Hepatocyte (in vitro differentiated cells): ENCODE results near the gene TMEM26. TPM values are rescaled to one million over a fixed set of nuclear protein-coding genes. Genes with fewer than 3 reads are reported as not detected.

Source experiments
- DNase-seq: peaks from one replicate; pipeline ENCODE4 v3.0.0-alpha.2; 2016; ENCODE audit warnings: low spot score
- H2AFZ ChIP-seq: fragments of 200-600 bp; sonication (generic); 2 replicates; pipeline ENCODE4 v1.6.0; 2016; ENCODE audit warnings: antibody characterized with exemption, mild to moderate bottlenecking
- H3K27ac ChIP-seq: fragments of 200-600 bp; sonication (generic); 2 replicates; pipeline ENCODE4 v1.5.1; 2016; ENCODE audit warnings: mild to moderate bottlenecking
- H3K27me3 ChIP-seq: fragments of 200-600 bp; sonication (generic); 2 replicates; pipeline ENCODE4 v1.6.1; 2016
- H3K36me3 ChIP-seq: fragments of 200-600 bp; sonication (generic); replicated peaks from 2 replicates; pipeline ENCODE4 v1.5.1; 2016; ENCODE audit warnings: low read depth; ENCODE audit not compliant: insufficient read depth
- H3K4me1 ChIP-seq: fragments of 200-600 bp; sonication (generic); 2 replicates; pipeline ENCODE4 v1.5.1; 2016; ENCODE audit warnings: mild to moderate bottlenecking, moderate library complexity; ENCODE audit not compliant: insufficient read depth
- H3K4me2 ChIP-seq: fragments of 200-600 bp; sonication (generic); 2 replicates; pipeline ENCODE4 v1.6.0; 2016
- H3K4me3 ChIP-seq: fragments of 200-600 bp; sonication (generic); 2 replicates; pipeline ENCODE4 v1.5.1; 2016; ENCODE audit warnings: mild to moderate bottlenecking
- H3K79me2 ChIP-seq: fragments of 200-600 bp; sonication (generic); 2 replicates; pipeline ENCODE4 v1.6.0; 2017; ENCODE audit warnings: mild to moderate bottlenecking
- H3K9me2 ChIP-seq: fragments of 200-600 bp; sonication (generic); replicated peaks from 2 replicates; pipeline ENCODE4 v1.6.0; 2017; ENCODE audit warnings: mild to moderate bottlenecking; ENCODE audit not compliant: insufficient read depth
- H3K9me3 ChIP-seq: fragments of 200-600 bp; sonication (generic); 2 replicates; pipeline ENCODE4 v1.5.1; 2016; ENCODE audit warnings: low read depth, mild to moderate bottlenecking
- H4K20me1 ChIP-seq: fragments of 200-600 bp; sonication (generic); 2 replicates; pipeline ENCODE4 v1.6.0; 2016; ENCODE audit warnings: mild to moderate bottlenecking; ENCODE audit not compliant: insufficient read depth, poor library complexity, severe bottlenecking
- EZH2 ChIP-seq: fragments of 200-600 bp; sonication (generic); IDR thresholded peaks from 2 replicates; pipeline ENCODE4 v1.6.1; 2016; ENCODE audit warnings: antibody characterized with exemption, mild to moderate bottlenecking, borderline replicate concordance
- EZH2phosphoT487 ChIP-seq: fragments of 200-600 bp; sonication (generic); IDR thresholded peaks from one replicate; pipeline ENCODE4 v1.6.1; 2018; ENCODE audit warnings: antibody characterized with exemption, mild to moderate bottlenecking, low read depth, moderate library complexity; ENCODE audit not compliant: unreplicated experiment, severe bottlenecking
- WGBS: methylation state at CpG from one replicate; pipeline ENCODE4 v1.1.6; 2016; ENCODE audit warnings: low lambda C conversion rate; ENCODE audit errors: missing lambda C conversion rate; 5-methylcytosine and 5-hydroxymethylcytosine counted together
- polyA plus RNA-seq: library from polyadenylated mRNA; unstranded; fragments of >200 nt; fragmentation: Nextera tagmentation; extraction: Ambion mirVana; gene quantifications from 2 replicates; pipeline ENCODE4 v1.2.1, GENCODE V29; 2016
- total RNA-seq: library from RNA; depleted of rRNA; stranded (reverse); fragments of >200 nt; gene quantifications from 2 replicates; pipeline ENCODE4 v1.2.3, GENCODE V29; 2014
- TF ChIP-seq, protein P1 (sequence below): fragments of 200-600 bp; sonication (generic); IDR thresholded peaks from 2 replicates; pipeline ENCODE4 v1.5.1; 2016; ENCODE audit warnings: antibody characterized with exemption, mild to moderate bottlenecking; ENCODE audit not compliant: poor library complexity

TMEM26 gene
- total and polyA plus RNA-seq, 2 experiments from 2014 or later: 0.39 to 3.3 TPM

- DNase-seq: no peak
- Histone ChIP-seq H3K9me3 (no peaks in the 10 kb centered on the region), H3K79me2 (no peaks in the 10 kb centered on the region), H3K36me3 (no peaks in the 10 kb centered on the region), H3K4me3 (no peak overlapping the region), H3K4me1 (no peaks in the 10 kb centered on the region), H3K4me2 (no peak overlapping the region), H3K27me3 (no peaks in the 10 kb centered on the region), H3K27ac (no peak overlapping the region), H3K9me2 (no peaks in the 10 kb centered on the region), H4K20me1 (no peaks in the 10 kb centered on the region), H2AFZ (no peak overlapping the region)
- 70% methylated on average over 3 of the region's 3 CpGs for WGBS
- no peak for TF ChIP-seq EZH2
- TF ChIP-seq EZH2phosphoT487: no peak
- TF ChIP-seq, protein P1, sequence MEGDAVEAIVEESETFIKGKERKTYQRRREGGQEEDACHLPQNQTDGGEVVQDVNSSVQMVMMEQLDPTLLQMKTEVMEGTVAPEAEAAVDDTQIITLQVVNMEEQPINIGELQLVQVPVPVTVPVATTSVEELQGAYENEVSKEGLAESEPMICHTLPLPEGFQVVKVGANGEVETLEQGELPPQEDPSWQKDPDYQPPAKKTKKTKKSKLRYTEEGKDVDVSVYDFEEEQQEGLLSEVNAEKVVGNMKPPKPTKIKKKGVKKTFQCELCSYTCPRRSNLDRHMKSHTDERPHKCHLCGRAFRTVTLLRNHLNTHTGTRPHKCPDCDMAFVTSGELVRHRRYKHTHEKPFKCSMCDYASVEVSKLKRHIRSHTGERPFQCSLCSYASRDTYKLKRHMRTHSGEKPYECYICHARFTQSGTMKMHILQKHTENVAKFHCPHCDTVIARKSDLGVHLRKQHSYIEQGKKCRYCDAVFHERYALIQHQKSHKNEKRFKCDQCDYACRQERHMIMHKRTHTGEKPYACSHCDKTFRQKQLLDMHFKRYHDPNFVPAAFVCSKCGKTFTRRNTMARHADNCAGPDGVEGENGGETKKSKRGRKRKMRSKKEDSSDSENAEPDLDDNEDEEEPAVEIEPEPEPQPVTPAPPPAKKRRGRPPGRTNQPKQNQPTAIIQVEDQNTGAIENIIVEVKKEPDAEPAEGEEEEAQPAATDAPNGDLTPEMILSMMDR: no peak
These were observed 28.4 kb upstream of the TMEM26 start for GRCh38 chr10:61481597-61481996.

DNA sequence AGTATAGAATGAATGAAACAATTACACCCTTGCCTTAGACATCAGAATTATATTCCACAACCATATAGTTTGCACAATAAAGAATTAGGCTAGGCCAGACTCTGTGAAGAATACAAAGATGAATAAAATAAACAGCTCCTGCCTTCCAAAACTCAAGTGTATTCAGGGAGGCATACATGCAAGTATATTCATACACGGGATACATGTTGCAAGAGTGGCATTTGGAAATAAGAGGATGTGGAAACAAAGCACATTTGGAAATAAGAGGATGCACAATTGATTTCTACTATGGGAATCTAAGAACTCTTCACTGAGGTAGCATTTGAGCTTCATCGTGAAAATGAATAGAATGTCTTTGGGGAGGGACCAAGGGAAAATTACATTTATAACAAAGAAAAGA is 27.0 kb upstream of the TMEM26 start:
- no peaks in the 10 kb centered on the region for H3K9me2 ChIP-seq
- 56% methylated on average over 2 of the region's 2 CpGs for WGBS
- H3K27me3 ChIP-seq: no peaks in the 10 kb centered on the region
- H4K20me1 ChIP-seq: no peaks in the 10 kb centered on the region
- H3K9me3 ChIP-seq: no peaks in the 10 kb centered on the region
- no peaks in the 10 kb centered on the region for H3K36me3 ChIP-seq
- H2AFZ ChIP-seq: no peak overlapping the region
- no peak overlapping the region for H3K4me3 ChIP-seq
- H3K27ac ChIP-seq: no peak overlapping the region
- H3K4me1 ChIP-seq: no peaks in the 10 kb centered on the region
- TF ChIP-seq EZH2phosphoT487 (no peak), EZH2 (no peak)
- TF ChIP-seq, protein P1: no peak
- H3K79me2 ChIP-seq: no peaks in the 10 kb centered on the region
- H3K4me2 ChIP-seq: no peak overlapping the region
- no peak for DNase-seq

- Histone ChIP-seq H3K27me3 (no peaks in the 10 kb centered on the region), H2AFZ (peak overlapping the region; percentile 22), H3K27ac (no peak overlapping the region), H3K9me2 (no peaks in the 10 kb centered on the region), H3K36me3 (no peaks in the 10 kb centered on the region), H4K20me1 (no peaks in the 10 kb centered on the region), H3K79me2 (no peaks in the 10 kb centered on the region), H3K4me2 (no peak overlapping the region), H3K4me1 (no peaks in the 10 kb centered on the region), H3K4me3 (no peak overlapping the region), H3K9me3 (no peaks in the 10 kb centered on the region)
- DNase-seq: no peak
- WGBS: 78% methylated on average over 4 of the region's 4 CpGs
- TF ChIP-seq EZH2phosphoT487 (no peak), EZH2 (no peak)
- TF ChIP-seq, protein P1: no peak
These were observed 25.6 kb upstream of the TMEM26 start for GRCh38 chr10:61478621-61479312.
